Sigmoid colon (tissue), 4 donors: ENCODE results near the gene PCDHAC2.

Experiments
- CTCF ChIP-seq, 4 experiments: fragments of 450-650 bp in 3 of 4; fragments of 200-600 bp in 1 of 4; IDR thresholded peaks; one replicate each; pipeline ENCODE4 v1.5.1; 2016 to 2019; ENCODE audit warnings: antibody characterized with exemption in 4 of 4, mild to moderate bottlenecking in 3 of 4, moderate library complexity in 2 of 4
- POLR2A ChIP-seq, 2 donors: fragments of 450-650 bp; IDR thresholded peaks; one replicate each; pipeline ENCODE4 v1.6.1; 2016; ENCODE audit warnings: antibody characterized with exemption in 2 of 2, mild to moderate bottlenecking in 2 of 2, moderate library complexity in 2 of 2
- POLR2AphosphoS5 ChIP-seq, 4 donors: sonication (generic); formaldehyde crosslinking; IDR thresholded peaks; one replicate each; pipeline ENCODE4 v1.6.1; 2017; ENCODE audit warnings: antibody characterized with exemption in 4 of 4

GRCh38 chr5:141007791-141008190 is 41.5 kb downstream of the PCDHAC2 start:
- TF ChIP-seq CTCF (IDR thresholded peaks at IDR 0.05) (no peak), POLR2A (IDR thresholded peaks at IDR 0.05) (no peak), POLR2AphosphoS5 (IDR thresholded peaks at IDR 0.05) (no peak)
